ENCODE data around the gene POLE4.

Gene POLE4

DNA sequence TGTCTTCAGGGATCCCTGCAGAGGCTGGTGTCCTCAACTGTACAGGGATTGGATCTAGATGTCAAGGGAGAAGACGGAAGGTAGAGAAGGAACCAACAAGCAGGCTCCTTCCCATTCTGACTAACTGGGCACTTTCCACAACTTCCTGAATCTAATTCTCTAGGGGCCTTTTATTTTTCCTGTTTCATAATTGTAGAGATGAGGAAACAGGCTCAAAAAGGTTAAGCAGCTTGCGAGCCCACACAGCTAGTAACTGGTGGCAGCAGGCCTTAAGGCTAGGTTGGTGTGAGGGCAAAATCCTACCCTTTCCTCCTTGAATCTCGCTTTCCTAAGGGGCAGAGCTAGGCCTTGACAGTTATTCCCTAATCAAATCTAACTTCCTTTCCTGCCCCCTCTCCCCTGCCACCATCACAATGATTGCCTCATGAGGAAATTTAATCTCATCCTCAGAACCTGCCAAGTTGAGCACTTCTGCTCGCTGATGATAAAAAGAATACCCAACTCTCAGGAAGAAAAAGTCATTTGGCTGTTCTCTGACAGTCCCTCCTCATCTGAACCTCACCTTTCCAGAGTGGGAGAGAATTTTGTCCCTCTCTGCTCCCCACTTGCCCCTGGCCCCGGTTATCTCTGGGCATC lies 35.7 kb upstream of the POLE4 start:
- no peak overlapping the region for H3K27ac ChIP-seq (ENCODE audit: poor library complexity, severe bottlenecking)
- no peak for DNase-seq (ENCODE audit: low spot score)
- H3K9me3 ChIP-seq (ENCODE audit: severe bottlenecking) = no peaks in the 10 kb centered on the region
- H3K4me3 ChIP-seq (ENCODE audit: severe bottlenecking) = no peak overlapping the region
- no peak for TF ChIP-seq CTCF (IDR thresholded peaks at IDR 0.05; ENCODE audit: poor library complexity, severe bottlenecking)
- peaks cover 5% of the 10 kb centered on the region for H3K4me1 ChIP-seq (ENCODE audit: insufficient read depth, poor library complexity, severe bottlenecking)
- H3K36me3 ChIP-seq (ENCODE audit: low read depth) = no peaks in the 10 kb centered on the region
- no peak for ATAC-seq (ENCODE audit: low read depth)
- H3K27me3 ChIP-seq (ENCODE audit: insufficient read depth, poor library complexity, severe bottlenecking) = no peaks in the 10 kb centered on the region

DNA sequence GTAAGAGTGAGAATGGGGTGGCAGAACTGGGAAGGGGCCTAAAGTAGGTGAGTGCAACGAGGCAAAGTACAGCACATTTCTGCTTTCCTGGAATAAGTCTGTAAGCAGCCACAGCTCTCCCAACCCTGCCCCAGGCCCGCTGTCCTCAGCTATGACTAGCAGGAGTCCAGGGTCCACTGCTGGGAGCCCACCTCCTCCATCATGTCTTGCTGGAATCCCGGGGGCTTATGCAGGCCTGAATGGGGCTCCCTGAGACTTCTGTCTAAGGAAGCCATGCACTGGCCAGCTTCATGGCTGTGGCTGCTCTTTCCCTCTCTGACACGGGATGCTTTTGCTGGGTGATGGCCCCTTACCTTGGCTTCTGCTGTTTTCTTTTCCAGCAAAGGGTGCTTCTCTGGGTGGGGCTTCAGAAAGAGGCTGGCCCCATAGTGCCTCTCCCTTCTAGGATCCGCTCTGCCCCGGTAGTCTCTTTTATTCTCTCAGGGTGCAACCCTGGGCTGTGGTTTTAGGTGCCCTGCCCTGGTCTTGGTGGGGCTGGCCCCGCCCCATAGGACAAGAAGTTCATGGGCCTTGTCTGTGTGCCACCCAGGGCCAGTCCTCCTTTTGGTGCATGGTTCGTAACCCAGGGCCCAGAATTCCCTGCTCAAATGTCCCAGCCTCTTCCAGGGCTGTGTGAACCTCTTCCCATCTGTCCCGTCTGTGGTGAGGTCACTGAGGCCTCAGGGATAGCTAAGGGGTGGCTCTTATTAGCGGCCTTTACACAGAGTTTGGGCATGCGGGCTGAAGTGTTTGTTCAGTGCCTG lies 33.8 kb upstream of the POLE4 start:
- ATAC-seq (ENCODE audit: low read depth) = no peak
- no peaks in the 10 kb centered on the region for H3K27me3 ChIP-seq (ENCODE audit: insufficient read depth, poor library complexity, severe bottlenecking)
- TF ChIP-seq CTCF (IDR thresholded peaks at IDR 0.05; ENCODE audit: poor library complexity, severe bottlenecking) = no peak
- no peak for DNase-seq (ENCODE audit: low spot score)
- no peaks in the 10 kb centered on the region for H3K36me3 ChIP-seq (ENCODE audit: low read depth)
- no peak overlapping the region for H3K27ac ChIP-seq (ENCODE audit: poor library complexity, severe bottlenecking)
- no peak overlapping the region for H3K4me3 ChIP-seq (ENCODE audit: severe bottlenecking)
- no peaks in the 10 kb centered on the region for H3K9me3 ChIP-seq (ENCODE audit: severe bottlenecking)
- no peaks in the 10 kb centered on the region for H3K4me1 ChIP-seq (ENCODE audit: insufficient read depth, poor library complexity, severe bottlenecking)

DNA sequence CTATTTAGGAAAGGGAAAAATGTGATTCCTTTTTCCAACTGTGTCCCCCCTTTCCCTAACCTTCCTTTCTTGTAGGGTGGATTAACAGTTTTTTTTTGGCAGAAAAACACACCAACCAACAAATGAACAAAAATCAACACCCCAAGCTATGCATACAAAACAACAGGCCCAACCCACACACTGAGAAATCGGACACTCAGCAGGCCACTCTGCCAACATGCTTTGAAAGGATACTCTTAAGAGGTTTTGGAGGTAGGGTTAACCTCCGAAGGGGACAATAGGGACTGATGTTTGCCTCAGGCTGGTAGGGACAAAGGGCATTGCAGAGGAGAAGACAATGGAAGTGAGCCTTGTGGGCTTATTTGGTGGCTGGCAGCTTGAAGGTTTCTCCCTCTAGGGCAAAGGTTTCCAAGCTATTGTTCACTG lies 33.1 kb upstream of the POLE4 start:
- no peaks in the 10 kb centered on the region for H3K27me3 ChIP-seq (ENCODE audit: insufficient read depth, poor library complexity, severe bottlenecking)
- no peaks in the 10 kb centered on the region for H3K9me3 ChIP-seq (ENCODE audit: severe bottlenecking)
- no peak for TF ChIP-seq CTCF (IDR thresholded peaks at IDR 0.05; ENCODE audit: poor library complexity, severe bottlenecking)
- DNase-seq (ENCODE audit: low spot score) (no peak), ATAC-seq (ENCODE audit: low read depth) (no peak)
- no peak overlapping the region for H3K27ac ChIP-seq (ENCODE audit: poor library complexity, severe bottlenecking)
- no peaks in the 10 kb centered on the region for H3K4me1 ChIP-seq (ENCODE audit: insufficient read depth, poor library complexity, severe bottlenecking)
- H3K36me3 ChIP-seq (ENCODE audit: low read depth) = no peaks in the 10 kb centered on the region
- no peak overlapping the region for H3K4me3 ChIP-seq (ENCODE audit: severe bottlenecking)

- H3K27me3 ChIP-seq (ENCODE audit: insufficient read depth, poor library complexity, severe bottlenecking) = no peaks in the 10 kb centered on the region
- DNase-seq (ENCODE audit: low spot score) (no peak), ATAC-seq (ENCODE audit: low read depth) (no peak)
- no peaks in the 10 kb centered on the region for H3K9me3 ChIP-seq (ENCODE audit: severe bottlenecking)
- H3K4me3 ChIP-seq (ENCODE audit: severe bottlenecking) = no peak overlapping the region
- TF ChIP-seq CTCF (IDR thresholded peaks at IDR 0.05; ENCODE audit: poor library complexity, severe bottlenecking) = no peak
- no peaks in the 10 kb centered on the region for H3K4me1 ChIP-seq (ENCODE audit: insufficient read depth, poor library complexity, severe bottlenecking)
- H3K27ac ChIP-seq (ENCODE audit: poor library complexity, severe bottlenecking) = no peak overlapping the region
- no peaks in the 10 kb centered on the region for H3K36me3 ChIP-seq (ENCODE audit: low read depth)
Observed at GRCh38 chr2:74927621-74928020, 30.8 kb upstream of the POLE4 start.

Measured in RWPE2 (cell line).